Measurements from ENCODE around the gene SDK2.

DNA sequence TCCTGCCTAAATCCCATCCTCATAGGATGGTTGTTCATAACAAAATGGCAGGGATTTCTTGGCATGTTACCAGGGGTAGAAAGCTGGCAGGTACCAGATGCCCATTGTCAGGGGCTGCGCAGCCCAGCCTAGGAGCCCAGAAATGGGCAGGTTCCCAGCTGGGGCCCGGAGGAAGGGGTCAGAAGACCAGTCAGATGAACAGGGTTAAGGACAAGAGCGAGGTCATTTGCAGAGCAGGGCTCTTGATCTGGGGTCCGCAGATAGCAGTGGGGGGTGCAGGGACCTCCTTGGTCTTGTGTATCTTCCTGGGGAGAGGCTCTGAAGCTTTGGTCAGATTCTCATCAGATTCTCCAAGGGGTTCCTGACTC is 280.1 kb downstream of the SDK2 start:
- TF ChIP-seq EP300 (IDR thresholded peaks at IDR 0.05), result no peak
- no peak for TF ChIP-seq FOSL2 (IDR thresholded peaks at IDR 0.05)
- no peak for TF ChIP-seq FOSL2 (CRISPR knock-in tag; IDR thresholded peaks at IDR 0.05)
- TF ChIP-seq EHMT2 (IDR thresholded peaks at IDR 0.05; ENCODE audit: low read depth), result no peak
- TF ChIP-seq, protein P1, sequence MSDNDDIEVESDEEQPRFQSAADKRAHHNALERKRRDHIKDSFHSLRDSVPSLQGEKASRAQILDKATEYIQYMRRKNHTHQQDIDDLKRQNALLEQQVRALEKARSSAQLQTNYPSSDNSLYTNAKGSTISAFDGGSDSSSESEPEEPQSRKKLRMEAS (IDR thresholded peaks at IDR 0.05), result no peak
- no peak for TF ChIP-seq MAFK (IDR thresholded peaks at IDR 0.05; ENCODE audit: partially characterized antibody)
- TF ChIP-seq, protein P2, sequence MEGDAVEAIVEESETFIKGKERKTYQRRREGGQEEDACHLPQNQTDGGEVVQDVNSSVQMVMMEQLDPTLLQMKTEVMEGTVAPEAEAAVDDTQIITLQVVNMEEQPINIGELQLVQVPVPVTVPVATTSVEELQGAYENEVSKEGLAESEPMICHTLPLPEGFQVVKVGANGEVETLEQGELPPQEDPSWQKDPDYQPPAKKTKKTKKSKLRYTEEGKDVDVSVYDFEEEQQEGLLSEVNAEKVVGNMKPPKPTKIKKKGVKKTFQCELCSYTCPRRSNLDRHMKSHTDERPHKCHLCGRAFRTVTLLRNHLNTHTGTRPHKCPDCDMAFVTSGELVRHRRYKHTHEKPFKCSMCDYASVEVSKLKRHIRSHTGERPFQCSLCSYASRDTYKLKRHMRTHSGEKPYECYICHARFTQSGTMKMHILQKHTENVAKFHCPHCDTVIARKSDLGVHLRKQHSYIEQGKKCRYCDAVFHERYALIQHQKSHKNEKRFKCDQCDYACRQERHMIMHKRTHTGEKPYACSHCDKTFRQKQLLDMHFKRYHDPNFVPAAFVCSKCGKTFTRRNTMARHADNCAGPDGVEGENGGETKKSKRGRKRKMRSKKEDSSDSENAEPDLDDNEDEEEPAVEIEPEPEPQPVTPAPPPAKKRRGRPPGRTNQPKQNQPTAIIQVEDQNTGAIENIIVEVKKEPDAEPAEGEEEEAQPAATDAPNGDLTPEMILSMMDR (IDR thresholded peaks at IDR 0.05), result no peak
- no peak for TF ChIP-seq CEBPB (IDR thresholded peaks at IDR 0.05)
- no peak for TF ChIP-seq ESRRA (IDR thresholded peaks at IDR 0.05; ENCODE audit: borderline replicate concordance, low read length)
- TF ChIP-seq, protein P3, sequence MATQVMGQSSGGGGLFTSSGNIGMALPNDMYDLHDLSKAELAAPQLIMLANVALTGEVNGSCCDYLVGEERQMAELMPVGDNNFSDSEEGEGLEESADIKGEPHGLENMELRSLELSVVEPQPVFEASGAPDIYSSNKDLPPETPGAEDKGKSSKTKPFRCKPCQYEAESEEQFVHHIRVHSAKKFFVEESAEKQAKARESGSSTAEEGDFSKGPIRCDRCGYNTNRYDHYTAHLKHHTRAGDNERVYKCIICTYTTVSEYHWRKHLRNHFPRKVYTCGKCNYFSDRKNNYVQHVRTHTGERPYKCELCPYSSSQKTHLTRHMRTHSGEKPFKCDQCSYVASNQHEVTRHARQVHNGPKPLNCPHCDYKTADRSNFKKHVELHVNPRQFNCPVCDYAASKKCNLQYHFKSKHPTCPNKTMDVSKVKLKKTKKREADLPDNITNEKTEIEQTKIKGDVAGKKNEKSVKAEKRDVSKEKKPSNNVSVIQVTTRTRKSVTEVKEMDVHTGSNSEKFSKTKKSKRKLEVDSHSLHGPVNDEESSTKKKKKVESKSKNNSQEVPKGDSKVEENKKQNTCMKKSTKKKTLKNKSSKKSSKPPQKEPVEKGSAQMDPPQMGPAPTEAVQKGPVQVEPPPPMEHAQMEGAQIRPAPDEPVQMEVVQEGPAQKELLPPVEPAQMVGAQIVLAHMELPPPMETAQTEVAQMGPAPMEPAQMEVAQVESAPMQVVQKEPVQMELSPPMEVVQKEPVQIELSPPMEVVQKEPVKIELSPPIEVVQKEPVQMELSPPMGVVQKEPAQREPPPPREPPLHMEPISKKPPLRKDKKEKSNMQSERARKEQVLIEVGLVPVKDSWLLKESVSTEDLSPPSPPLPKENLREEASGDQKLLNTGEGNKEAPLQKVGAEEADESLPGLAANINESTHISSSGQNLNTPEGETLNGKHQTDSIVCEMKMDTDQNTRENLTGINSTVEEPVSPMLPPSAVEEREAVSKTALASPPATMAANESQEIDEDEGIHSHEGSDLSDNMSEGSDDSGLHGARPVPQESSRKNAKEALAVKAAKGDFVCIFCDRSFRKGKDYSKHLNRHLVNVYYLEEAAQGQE (IDR thresholded peaks at IDR 0.05), result no peak
- no peak for TF ChIP-seq MAZ (IDR thresholded peaks at IDR 0.05; ENCODE audit: borderline replicate concordance, low read depth, low read length)
- no peak for TF ChIP-seq HOXA7 (CRISPR knock-in tag; IDR thresholded peaks at IDR 0.05)
- TF ChIP-seq BHLHE40 (IDR thresholded peaks at IDR 0.05; ENCODE audit: low read depth, low read length), result no peak

Measured in A549 (cell line).